A549 (cell line): ENCODE data around the gene LRCH1.

Source experiments
- BCL3 ChIP-seq: fragments of >200 bp; sonication (Bioruptor Twin); formaldehyde crosslinking; IDR thresholded peaks from 3 replicates; pipeline ENCODE4 v1.6.1; 2016
- CTCF ChIP-seq: fragments of >200 bp; sonication (Bioruptor Twin); formaldehyde crosslinking; IDR thresholded peaks from 3 replicates; pipeline ENCODE4 v1.5.1; 2016
- HOXA7 ChIP-seq: fragments of 250-450 bp; sonication (Bioruptor Pico); IDR thresholded peaks from 2 replicates; pipeline ENCODE4 v1.5.0; 2020; ENCODE audit warnings: mild to moderate bottlenecking, moderate library complexity
- REST ChIP-seq: fragments of 200-600 bp; sonication (generic); IDR thresholded peaks from 2 replicates; pipeline ENCODE4 v1.6.1; 2016; ENCODE audit warnings: antibody characterized with exemption, mild to moderate bottlenecking, moderate library complexity
- ZFP36 ChIP-seq: fragments of 450-650 bp; IDR thresholded peaks from 2 replicates; pipeline ENCODE4 v1.6.1; 2014; ENCODE audit warnings: borderline replicate concordance; ENCODE audit not compliant: partially characterized antibody

GRCh38 chr13:46527237-46527636 lies 25.7 kb upstream of the LRCH1 start:
- TF ChIP-seq BCL3 (no peak), HOXA7 (CRISPR knock-in tag) (no peak), CTCF (no peak), ZFP36 (no peak), REST (no peak)
